T-helper 1 cell treated with Interleukin-12 subunit alpha and Interleukin-12 subunit beta and Interleukin-4 antibody, amounts not matched to agents 30 μg/mL and 1 μg/mL, for 36 hours (primary cell): ENCODE measurements around the gene RFPL3.

Experiments used
- H3K27ac Mint-ChIP-seq: one replicate; pipeline ENCODE4 v1.8.0; 2021; ENCODE audit warnings: mild to moderate bottlenecking, mixed read lengths
- H3K27me3 Mint-ChIP-seq: one replicate; pipeline ENCODE4 v1.8.0; 2021; ENCODE audit warnings: low read depth, mixed read lengths
- H3K36me3 Mint-ChIP-seq: one replicate; pipeline ENCODE4 v1.8.0; 2021; ENCODE audit warnings: low read depth, mixed read lengths
- H3K4me1 Mint-ChIP-seq: one replicate; pipeline ENCODE4 v1.8.0; 2021; ENCODE audit warnings: low read depth, mixed read lengths
- H3K4me3 Mint-ChIP-seq: one replicate; pipeline ENCODE4 v1.8.0; 2021; ENCODE audit warnings: mild to moderate bottlenecking, moderate library complexity, mixed read lengths
- H3K9me3 Mint-ChIP-seq: one replicate; pipeline ENCODE4 v1.8.0; 2021; ENCODE audit warnings: mixed read lengths

RFPL3 gene

DNA sequence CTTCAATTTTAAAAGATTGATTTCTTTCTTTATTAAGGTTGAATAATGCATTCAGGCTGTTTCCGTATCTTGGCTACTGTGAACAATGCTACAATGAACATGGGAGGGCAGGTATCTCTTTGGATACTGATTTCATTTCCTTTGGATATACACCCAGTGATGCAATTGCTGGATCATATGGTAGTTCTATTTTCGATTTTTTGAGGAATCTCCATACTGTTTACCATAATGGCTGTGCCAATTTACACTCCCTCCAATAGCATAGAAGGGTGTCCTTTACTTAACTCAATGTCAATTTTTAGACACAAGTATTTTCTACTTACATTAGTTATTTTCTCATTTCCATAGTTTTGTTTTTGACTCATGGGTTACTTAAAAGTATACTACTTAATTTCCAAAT, 46.4 kb downstream of the RFPL3 start:
- H3K27me3 Mint-ChIP-seq = no peaks in the 10 kb centered on the region
- peaks cover 14% of the 10 kb centered on the region for H3K4me1 Mint-ChIP-seq
- no peak overlapping the region for H3K4me3 Mint-ChIP-seq
- no peaks in the 10 kb centered on the region for H3K9me3 Mint-ChIP-seq
- H3K27ac Mint-ChIP-seq = no peak overlapping the region
- H3K36me3 Mint-ChIP-seq = peaks cover 45% of the 10 kb centered on the region

- Mint-ChIP-seq H3K27me3 (no peaks in the 10 kb centered on the region), H3K4me1 (peaks cover 34% of the 10 kb centered on the region), H3K27ac (peak overlapping the region; percentile 53), H3K4me3 (no peak overlapping the region), H3K9me3 (no peaks in the 10 kb centered on the region), H3K36me3 (peaks cover 32% of the 10 kb centered on the region)
These were observed 49.6 kb downstream of the RFPL3 start for GRCh38 chr22:32407312-32407711.

DNA sequence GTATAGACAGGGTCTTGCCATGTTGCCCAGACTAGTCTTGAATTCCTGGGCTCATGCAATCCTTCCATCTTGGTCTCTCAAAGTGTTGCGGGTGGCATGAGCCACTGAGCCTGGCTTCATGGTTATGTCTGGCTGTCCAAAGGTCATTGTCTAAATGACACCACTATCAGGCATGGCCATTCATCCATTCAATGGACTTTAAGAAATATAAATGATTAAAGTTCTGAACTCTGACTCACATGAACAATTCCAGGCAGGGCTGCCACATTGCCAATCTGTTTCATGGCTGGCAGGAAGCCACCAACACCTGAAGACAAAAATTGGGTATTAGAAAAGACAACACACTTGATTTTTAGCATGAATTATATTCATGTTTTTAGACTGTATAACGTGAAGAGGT, 50.3 kb downstream of the RFPL3 start:
- H3K27me3 Mint-ChIP-seq = no peaks in the 10 kb centered on the region
- no peak overlapping the region for H3K4me3 Mint-ChIP-seq
- H3K27ac Mint-ChIP-seq = peak overlapping the region; percentile 59
- H3K36me3 Mint-ChIP-seq = peaks cover 32% of the 10 kb centered on the region
- H3K9me3 Mint-ChIP-seq = no peaks in the 10 kb centered on the region
- peaks cover 41% of the 10 kb centered on the region for H3K4me1 Mint-ChIP-seq

DNA sequence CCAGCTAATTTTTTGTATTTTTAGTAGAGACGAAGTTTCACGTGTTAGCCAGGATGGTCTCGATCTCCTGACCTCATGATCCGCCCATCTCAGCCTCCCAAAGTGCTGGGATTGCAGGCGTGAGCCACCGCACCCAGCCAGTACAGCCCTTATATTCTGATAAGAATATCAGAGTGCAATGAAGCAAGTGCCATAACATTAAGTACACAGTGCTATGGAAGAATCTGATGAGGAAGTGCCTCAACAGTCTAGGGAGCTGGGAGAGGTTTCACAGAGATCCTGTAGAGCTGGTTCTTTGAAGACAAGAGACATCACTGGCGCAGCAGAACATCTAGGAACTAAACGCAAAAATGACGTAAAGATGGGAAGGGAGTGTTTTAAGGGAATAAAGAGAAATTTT, 52.3 kb downstream of the RFPL3 start:
- H3K4me1 Mint-ChIP-seq = peaks cover 44% of the 10 kb centered on the region
- peak overlapping the region; percentile 12 for H3K27ac Mint-ChIP-seq
- peaks cover 29% of the 10 kb centered on the region for H3K36me3 Mint-ChIP-seq
- peak overlapping the region; percentile 55 for H3K4me3 Mint-ChIP-seq
- H3K9me3 Mint-ChIP-seq = no peaks in the 10 kb centered on the region
- H3K27me3 Mint-ChIP-seq = no peaks in the 10 kb centered on the region

DNA sequence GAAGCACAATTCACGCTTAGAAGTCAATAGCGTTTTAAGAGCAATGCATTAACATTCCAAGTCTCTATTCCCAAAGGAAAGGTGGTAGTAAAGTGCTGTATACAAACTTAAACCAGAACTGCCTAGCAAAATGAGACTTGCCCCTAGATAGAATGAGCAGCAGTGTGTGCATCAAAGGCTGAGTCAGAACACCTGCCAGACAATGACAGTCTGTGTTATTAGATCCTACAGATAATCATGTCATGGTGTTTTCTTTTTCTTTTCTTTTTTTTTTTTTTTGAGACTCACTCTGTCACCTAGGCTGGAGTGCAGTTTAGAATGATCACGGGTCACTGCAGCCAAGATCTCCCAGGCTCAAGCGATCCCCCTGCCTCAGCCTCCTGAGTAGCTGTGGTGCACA, 52.8 kb downstream of the RFPL3 start:
- H3K36me3 Mint-ChIP-seq = peaks cover 26% of the 10 kb centered on the region
- H3K9me3 Mint-ChIP-seq = no peaks in the 10 kb centered on the region
- H3K4me3 Mint-ChIP-seq = peak overlapping the region; percentile 98
- H3K27ac Mint-ChIP-seq = no peak overlapping the region
- peaks cover 44% of the 10 kb centered on the region for H3K4me1 Mint-ChIP-seq
- peaks cover under 1% of the 10 kb centered on the region for H3K27me3 Mint-ChIP-seq
